HK-2 (cell line): Measurements from ENCODE around the gene GBX2.

Experiments used
- DNase-seq: peaks from one replicate; pipeline ENCODE4 v3.0.0-alpha.2; 2018; ENCODE audit not compliant: unreplicated experiment

The GBX2 gene

GRCh38 chr2:236168110-236169080 is at the start of gene GBX2:
Gene GBX2, minus strand, starts transcription at chr2:236168386. Its CDS starts 415 bp downstream, at chr2:236167971.
- DNase-seq: peak; percentile 94

GRCh38 chr2:236217926-236218325 is 49.7 kb upstream of the GBX2 start:
- no peak for DNase-seq

- DNase-seq: no peak
These were observed 48.5 kb upstream of the GBX2 start for GRCh38 chr2:236216711-236217110.

- DNase-seq: no peak
These were observed 47.7 kb upstream of the GBX2 start for GRCh38 chr2:236215761-236216333.

GRCh38 chr2:236215196-236215595 is 47.0 kb upstream of the GBX2 start:
- peak; percentile 35 for DNase-seq

- no peak for DNase-seq
These were observed 46.3 kb upstream of the GBX2 start for GRCh38 chr2:236214376-236214995.

GRCh38 chr2:236211296-236211695 is 43.1 kb upstream of the GBX2 start:
- no peak for DNase-seq

- no peak for DNase-seq
These were observed 42.4 kb upstream of the GBX2 start for GRCh38 chr2:236210536-236210935.

GRCh38 chr2:236209996-236210395 is 41.8 kb upstream of the GBX2 start:
- DNase-seq: no peak

GRCh38 chr2:236209535-236209934 is 41.3 kb upstream of the GBX2 start:
- peak; percentile 14 for DNase-seq

GRCh38 chr2:236208019-236208926 is 40.1 kb upstream of the GBX2 start:
- no peak for DNase-seq

GRCh38 chr2:236207472-236207871 is 39.3 kb upstream of the GBX2 start:
- DNase-seq: no peak

GRCh38 chr2:236205867-236206645 is 37.9 kb upstream of the GBX2 start:
- no peak for DNase-seq

- no peak for DNase-seq
These were observed 36.8 kb upstream of the GBX2 start for GRCh38 chr2:236204953-236205352.

- no peak for DNase-seq
These were observed 32.2 kb upstream of the GBX2 start for GRCh38 chr2:236200378-236200777.

GRCh38 chr2:236196366-236196765 is 28.2 kb upstream of the GBX2 start:
- DNase-seq: no peak

GRCh38 chr2:236195726-236196125 is 27.5 kb upstream of the GBX2 start:
- peak; percentile 68 for DNase-seq

- no peak for DNase-seq
These were observed 26.6 kb upstream of the GBX2 start for GRCh38 chr2:236194786-236195185.

- DNase-seq: no peak
These were observed 24.8 kb upstream of the GBX2 start for GRCh38 chr2:236193026-236193425.

- DNase-seq: no peak
These were observed 22.5 kb upstream of the GBX2 start for GRCh38 chr2:236190674-236191073.

- DNase-seq: no peak
These were observed 16.5 kb upstream of the GBX2 start for GRCh38 chr2:236184701-236185100.
